Lung microvascular endothelial cell (primary cell): Measurements from ENCODE around the gene DDX10. TPM values are rescaled to one million over a fixed set of nuclear protein-coding genes. Genes with fewer than 3 reads are reported as not detected.

Source experiments
- DNase-seq, 2 donors: peaks; one replicate each; pipeline versions ENCODE4 v3.0.0 to v3.0.0-alpha.2; 2010; ENCODE audit warnings: low read depth in 2 of 2
- total RNA-seq: library from RNA; depleted of rRNA; stranded (reverse); fragments of >200 nt; gene quantifications from 2 replicates; pipeline ENCODE4 v1.2.1, GENCODE V29; 2014

DDX10 gene
- total RNA-seq, 1 donor from 2014 or later: 32.1 TPM

DNA sequence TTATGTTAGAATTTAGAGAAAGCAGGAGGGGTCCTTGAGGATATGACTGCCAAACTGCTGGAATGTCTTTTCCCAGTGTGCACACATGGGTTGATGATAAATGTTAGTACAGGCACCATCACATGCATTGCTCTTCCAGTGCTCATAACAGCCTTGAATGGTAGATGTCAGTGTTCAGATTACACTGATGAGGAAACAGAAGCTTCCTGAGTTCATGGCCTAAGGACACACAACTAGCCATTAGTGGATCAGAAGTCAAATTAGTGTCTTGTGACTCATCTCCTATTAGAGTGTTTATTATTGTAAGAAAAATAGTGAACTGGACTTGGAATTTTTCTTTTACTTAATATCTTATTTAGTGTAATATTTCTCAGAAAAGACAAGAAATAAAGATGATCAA is 241.5 kb downstream of the DDX10 start:
- DNase-seq: peak; percentile 95 to 98

DNA sequence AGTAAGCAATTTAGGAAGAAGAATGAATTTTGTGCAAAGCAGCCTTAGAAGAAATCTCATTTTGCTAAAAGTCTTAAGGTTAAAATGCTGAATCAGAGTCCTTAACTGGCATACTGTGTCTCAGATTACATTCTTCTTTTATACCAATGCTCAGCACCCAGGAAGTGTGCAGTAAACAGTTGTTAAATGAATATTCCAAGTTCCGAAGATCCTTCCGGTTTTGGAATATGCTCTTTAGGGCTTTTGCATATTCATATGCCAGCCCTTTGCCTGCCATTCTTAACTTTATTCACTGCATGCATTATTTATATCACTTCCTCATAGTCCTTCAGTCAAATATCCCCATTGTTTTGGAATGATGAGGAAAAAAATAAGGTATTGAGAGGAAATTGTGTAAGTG is 242.0 kb downstream of the DDX10 start:
- DNase-seq: peak; percentile 28 to 32

DNA sequence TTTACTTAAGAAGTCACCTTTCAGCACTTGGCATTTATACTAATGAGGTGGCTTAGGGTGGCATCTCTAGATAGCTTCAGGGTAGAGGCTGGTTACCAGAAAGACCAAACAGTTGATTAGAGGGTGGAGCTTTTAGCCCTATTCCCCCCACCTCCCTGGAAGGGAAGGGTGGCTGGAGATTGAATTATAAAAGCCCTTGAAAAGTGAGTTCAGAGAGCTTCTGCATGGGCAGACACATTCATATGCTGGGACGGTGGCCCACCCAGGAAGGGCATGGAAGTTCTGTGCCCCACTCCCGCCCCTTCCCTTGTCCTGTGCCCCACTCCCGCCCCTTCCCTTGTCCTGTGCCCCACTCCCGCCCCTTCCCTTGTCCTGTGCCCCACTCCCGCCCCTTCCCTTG is 244.2 kb downstream of the DDX10 start:
- DNase-seq: no peak

DNA sequence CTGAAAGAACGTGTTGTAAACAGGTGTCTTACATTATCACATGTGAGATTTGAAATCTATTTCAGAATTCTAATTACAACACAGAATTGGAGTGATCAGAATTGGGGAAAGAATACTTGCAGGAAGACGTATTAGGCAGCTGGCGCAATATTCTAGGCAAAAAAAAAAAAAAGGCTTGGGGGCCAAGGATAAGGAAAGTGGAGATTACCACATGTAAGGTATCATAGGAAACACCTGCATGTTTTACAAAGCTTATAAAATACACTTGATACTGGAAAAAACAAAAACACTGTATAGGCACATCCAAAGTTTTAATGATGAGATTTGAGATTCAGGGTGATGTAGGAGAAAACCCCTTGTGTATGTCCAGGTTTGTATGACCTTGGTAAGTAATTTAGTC is 245.1 kb downstream of the DDX10 start:
- no peak for DNase-seq

DNA sequence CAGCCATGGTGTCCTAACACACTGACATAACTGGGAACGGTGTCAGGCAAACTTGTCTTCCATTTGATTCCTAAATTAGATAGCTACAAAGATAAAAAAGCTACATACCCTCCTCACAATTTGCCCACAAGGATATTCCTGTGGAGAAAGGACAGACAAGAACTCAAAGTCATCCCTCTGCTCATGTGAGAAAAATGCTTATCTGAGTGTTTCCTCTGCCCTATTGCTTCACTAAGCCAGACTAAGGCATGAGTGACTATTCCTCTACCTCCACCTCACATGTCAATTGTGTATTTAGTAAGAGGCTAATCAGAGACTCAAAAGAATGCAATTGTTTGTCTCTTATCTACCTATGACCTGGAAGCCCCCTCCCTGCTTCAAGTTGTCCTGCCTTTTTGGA is 247.7 kb downstream of the DDX10 start:
- peak in 1 of 2 donors; percentile 17 for DNase-seq

DNA sequence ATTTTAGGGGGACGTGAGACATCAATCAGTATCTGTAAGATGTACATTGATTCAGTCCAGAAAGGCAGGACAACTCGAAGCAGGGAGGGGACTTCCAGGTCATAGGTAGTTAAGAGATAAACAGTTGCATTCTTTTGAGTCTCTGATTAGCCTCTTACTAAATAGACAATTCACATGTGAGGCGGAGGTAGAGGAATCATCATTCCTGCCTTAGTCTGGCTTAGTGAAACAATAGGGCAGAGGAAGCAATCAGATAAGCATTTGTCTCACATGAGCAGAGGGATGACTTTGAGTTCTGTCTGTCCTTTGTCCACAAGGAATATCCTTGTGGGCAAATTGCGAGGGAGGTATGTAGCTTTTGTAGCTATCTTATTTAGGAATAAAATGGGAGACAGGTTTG is 248.3 kb downstream of the DDX10 start:
- peak in 1 of 2 donors; percentile 46 for DNase-seq

DNA sequence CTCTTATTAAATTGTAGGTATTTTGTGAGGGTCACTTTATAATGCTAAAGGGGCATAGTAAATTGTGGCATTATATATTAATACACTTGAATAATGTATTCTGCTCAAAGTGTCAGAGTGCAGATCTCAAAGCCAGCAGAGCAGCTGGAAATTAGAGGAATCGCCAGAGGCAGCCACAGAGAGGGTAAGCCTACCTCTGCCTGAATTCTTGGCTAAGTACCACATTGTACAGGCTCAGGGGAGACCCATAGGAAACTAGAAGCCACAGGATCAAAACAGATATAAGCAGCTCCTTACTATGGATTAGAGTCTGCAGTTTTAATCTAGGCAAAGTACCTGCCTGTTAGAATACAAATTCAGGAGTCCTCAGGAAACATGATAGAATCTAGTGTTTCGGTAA is 249.3 kb downstream of the DDX10 start:
- DNase-seq: peak in 1 of 2 donors; percentile 20

DNA sequence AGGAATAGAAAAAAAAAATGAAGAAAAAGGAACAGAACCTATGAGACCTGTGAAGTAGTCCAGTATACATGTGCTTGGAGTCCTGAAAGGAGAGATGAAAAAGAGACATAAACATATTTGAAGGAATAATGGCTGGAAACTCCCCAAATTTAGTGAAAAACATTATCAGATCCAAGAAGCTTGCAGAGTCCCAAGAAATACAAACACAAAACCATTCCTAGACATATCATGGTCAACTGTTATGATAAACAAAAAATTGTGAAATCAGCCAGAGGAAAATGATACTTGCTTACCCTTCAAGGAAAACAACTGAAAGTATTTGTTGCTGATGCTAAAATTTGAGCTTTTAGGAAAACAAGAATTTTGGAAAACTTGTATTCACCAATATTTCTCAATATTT is 250.1 kb downstream of the DDX10 start:
- no peak for DNase-seq

DNA sequence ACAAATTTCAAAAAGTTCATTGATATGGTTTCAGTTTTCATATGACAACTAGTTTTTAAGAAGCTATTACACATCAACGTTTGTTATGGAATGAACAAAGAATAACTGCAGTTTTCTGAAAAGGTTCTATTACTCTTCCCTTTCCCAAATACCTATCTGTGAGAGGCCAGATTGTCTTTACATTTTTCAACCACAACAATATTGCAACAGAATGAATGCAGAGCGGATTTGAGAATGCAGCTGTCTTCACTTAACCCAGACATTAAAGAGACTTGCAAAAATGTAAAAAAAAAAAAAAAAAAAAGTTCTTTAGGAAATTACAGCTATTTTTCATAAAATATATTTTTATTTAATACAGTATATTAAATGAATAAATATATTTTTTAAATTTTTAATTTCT is 250.8 kb downstream of the DDX10 start:
- DNase-seq: no peak

DNA sequence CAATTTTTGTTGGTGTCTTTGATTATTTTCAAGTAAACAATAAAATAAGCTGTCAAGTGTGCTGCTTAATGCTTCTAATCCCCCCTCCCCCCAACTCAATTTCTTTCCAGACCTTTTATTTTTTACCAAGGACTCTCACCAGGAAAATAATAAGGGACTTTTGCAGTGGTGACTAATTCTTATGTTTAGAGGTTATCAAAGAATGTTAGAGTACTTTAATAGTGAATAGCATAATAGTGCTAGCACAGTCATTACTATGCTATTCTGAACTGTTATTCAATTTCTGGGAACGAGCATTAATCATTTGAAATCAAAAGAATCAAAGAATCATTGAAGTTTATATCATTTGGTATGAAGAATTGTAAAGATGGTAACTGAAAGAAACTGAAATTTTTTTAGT is 251.4 kb downstream of the DDX10 start:
- peak in 1 of 2 donors; percentile 29 for DNase-seq

DNA sequence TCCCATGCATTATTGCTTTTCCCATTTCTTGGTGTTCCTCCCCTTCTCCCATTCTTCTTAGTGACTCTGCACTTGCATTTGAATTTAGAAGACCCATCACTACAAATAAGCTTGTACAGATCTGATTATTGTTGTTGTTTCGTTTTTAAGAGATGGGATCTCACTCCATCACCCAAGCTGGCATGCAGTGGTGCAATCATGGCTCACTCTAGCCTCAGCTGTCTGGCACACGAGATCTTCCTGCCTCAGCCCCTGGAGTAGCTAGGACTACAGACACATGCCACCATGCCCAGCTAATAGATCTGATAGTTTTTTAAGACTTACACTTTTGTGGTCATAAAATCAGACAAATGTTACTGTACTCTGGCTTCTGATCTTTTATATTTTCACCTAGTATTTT is 252.1 kb downstream of the DDX10 start:
- no peak for DNase-seq

DNA sequence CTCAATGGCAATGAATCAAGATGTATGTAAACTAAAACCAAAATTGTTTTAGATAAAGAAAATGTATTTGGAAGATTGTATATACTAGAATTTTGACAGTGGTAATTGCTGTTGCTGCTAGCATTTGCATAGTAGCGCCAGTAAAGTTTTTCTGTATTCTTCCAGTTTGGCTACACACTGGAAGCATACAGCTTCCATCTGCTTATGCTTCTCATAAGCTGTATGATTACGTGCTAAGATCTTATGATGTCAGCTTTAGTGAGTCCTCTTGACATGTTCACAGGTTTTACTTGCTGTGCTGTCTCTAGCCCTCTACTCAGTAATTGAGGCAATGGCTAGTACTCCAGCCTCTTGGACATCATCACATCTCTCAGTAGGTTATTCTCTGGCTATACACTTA is 256.3 kb downstream of the DDX10 start:
- DNase-seq: no peak

DNA sequence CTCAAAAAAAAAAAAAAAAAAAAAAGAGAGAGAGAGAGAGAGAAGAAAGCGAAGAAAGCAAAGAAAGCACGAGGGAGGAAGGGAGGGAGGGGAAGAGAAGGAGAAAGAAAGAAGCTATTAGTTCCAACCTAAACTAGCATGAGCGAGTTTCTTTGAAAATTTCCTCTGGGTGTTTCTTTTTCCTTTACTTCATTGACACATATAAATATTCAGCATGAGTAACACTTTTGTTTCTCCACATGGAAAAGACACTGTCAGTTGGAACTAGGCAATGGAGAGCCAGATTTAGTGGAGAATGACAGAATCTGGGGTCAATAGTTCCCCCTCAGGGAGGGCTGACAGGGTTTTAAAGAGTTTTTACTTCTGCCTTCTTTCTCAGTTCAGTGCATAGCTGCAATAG is 257.4 kb downstream of the DDX10 start:
- DNase-seq: peak; percentile 30 to 33

DNA sequence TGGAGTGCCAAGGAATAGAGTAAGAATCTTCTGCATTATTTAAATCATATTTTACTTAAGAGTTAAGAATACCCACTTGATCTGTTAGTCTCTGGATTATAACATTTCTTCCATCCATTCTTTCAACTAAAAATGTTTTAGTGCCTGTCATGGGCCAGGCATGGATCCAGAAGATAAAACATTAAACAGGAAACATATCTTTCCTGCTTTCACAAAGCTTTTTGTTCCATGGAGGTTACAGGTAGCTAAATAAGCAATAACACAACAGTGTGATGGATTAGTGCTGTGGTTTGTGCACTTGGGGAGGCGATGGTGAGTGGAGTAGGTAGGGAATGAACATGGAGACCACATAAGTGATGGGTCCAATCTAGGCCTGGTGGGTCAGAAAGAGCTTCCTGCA is 258.5 kb downstream of the DDX10 start:
- DNase-seq: peak; percentile 73 to 94

DNA sequence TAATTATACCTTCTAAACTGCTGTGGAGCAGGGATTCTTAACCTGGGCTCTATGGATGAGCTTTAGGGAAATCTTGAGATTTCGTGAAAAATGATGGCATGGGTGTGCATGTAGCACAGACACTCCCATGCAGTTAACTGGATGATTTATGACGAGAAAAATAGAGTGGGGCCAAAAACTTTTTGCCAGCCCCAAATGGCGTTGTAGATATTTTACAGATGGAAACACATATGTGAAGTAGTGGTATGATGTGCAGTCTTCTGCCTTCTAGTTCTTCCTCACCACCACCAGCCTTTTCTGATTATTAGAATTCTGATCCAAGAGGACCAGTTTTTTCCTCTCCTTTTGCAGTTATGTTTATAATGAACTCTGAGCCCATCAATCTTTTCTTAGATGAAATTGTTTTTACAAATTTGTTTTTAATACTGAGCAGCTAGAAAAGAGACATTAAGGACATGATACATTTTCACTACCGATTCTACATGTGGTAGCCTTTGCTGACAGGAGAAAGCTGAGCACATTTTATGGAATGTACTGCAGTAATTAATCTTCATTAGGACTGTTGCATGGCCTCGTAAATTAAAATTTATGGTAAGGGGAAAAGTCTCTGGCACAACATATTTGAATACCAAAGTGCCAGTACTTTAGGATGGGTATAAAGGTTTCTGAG is 261.4 kb downstream of the DDX10 start:
- peak in 1 of 2 donors; percentile 23 for DNase-seq

DNA sequence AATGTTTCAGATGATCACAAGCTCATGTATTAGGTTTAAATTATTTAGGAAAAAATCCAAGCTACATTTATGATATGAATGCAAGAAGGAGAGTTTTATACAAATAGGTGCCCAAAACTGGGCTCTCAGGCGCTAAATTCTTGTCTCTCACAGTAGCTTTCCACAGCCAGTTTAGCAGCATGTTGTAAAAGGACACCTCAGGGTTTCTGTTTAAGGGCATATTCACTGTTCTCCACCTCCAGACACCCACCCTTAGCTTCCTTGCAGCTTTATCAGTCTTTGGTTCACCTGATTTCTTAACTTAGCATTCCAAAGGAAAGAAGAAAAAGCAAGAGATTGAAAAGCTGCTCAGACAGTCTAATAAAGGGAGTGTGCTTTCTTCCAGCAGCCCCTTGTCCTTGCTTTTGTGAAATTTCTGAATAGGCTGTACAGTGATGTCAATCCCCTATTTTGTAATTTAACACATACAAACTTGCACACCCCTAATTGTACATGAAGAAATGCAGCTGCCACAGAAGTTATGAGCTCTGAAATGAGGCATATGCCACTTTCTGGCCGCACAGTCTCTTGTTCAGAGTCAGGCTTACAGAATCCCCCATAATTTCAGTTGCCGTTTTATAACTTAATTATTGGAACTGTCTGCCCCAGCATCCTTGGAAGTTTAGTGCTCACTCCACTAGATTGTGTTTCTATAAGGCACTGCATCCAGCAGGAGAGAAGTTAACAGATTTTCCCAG is 262.1 kb downstream of the DDX10 start:
- peak in 1 of 2 donors; percentile 26 for DNase-seq

DNA sequence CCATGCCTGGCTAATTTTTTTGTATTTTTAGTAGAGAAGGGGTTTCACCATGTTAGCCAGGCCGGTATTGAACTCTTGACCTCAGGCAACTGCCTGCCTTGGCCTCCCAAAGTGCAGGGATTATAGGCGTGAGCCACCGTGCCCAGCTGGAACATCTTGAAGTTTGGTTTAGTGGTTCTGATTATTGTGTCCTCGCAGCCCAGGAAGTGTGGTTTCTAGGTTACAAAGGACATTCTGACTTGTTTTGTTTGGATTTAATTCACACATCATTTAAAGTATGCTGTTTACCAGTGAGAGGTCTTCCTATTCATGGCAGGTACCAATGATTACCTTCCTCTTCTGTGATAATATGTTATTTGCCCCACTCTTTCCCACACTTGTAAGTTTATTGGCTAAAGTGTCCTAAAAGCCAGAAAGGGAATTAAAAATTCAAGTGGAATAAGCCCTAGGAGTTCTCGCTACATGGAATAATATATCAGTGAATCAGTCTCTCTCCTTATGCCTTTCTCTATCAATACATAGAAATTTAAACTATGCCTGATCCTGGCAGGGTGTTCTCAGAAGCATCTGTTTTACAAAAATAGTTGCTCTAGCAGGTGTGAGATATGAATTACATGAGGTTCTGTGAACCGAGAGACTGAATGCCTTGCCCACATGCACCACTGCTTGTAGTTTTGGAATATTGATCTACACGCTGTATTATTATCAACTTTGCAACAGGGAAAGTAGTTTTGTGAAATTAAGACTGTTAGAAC is 263.1 kb downstream of the DDX10 start:
- peak; percentile 38 to 60 for DNase-seq

DNA sequence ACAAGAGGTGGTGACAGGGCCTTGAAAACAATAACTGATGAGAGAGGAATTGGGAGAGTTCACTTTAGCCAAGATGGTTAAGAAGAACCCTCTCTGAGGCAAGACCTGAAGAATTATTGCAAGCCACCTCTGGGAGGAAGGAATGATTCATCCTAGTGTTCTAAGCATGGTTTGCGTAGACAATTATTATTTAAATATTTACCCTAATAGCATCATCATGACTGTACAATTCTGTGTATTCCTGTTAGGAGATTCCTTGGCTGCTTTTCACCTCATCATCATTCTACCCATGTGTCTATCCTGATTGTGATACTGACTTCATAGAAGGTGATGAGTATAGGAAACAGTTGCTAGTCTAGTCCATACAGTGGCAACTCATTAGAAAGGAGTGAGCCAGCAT is 264.4 kb downstream of the DDX10 start:
- DNase-seq: peak; percentile 79 to 94

DNA sequence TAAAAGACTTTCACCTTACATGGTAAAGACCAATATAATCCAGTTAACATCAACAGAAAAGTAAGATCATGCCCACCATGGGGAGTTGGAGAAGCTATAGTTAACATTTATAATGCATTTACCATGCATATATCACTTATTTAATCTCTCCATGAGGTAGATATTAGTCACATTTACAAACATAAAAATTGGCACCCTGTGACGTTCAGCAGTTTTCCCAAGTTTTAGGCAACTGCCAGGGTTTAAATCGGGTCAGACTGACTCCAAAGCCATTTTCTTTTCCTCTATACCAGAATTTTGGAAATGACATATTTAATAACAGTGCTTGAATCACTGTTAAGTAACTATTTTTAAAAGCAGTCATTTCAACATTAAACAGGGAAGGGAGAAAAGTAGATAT is 266.3 kb downstream of the DDX10 start:
- peak in 1 of 2 donors; percentile 47 for DNase-seq

DNA sequence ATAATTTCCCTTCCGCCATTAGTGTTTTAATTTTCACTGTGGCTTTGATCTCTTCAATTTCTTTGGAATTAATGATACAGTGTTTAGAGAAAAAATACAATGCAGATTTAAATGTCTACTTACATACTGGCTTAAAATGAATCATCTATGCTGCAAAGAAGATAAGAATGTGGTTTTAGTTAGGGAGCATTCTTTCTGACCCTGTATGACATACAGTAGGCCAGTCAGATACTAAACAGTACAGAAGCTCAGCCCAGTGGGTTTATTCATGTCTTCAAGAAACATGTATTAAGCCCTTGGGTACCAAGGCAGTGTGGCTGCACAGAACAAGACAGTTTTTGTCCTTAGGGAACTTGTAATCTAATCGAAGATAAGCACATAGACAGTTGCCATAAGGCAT is 268.8 kb downstream of the DDX10 start:
- DNase-seq: no peak

DNA sequence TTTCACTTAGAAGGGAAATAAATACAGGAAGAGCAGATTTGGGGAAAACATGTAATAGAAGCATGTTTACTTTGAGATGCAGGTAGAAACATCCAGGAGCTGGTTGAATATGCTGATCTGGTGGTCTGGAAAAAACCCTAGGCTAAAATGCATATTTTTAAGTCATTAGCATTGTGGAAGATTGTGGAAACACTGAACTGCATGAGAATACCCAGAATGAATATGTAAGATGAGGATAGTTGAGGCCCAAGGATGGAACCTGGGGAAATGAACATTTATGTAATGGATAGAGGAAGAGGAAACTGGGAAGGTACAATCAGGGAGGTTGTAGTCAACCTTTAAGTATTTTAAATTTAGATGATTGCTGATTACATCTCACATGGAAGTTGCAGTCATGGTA is 269.4 kb downstream of the DDX10 start:
- DNase-seq: no peak

DNA sequence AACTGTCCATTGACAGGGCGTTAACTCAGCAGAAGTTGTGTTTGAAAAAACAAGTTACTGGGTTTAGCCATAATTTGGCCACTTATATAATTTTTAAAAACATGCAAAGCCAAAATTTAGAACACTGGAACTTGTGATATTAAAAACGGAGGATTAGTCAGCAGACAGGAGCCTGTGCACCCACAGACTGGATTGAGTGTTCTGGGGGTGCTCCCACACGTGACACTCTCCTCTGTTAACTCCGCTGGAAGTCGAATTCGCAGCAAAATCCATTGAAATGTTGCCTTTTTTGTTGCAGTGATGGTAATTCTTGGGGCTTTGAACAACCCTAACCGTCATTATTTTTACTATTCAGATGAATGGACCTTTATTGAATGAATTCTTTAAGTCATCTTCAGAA is 269.8 kb downstream of the DDX10 start:
- no peak for DNase-seq

DNA sequence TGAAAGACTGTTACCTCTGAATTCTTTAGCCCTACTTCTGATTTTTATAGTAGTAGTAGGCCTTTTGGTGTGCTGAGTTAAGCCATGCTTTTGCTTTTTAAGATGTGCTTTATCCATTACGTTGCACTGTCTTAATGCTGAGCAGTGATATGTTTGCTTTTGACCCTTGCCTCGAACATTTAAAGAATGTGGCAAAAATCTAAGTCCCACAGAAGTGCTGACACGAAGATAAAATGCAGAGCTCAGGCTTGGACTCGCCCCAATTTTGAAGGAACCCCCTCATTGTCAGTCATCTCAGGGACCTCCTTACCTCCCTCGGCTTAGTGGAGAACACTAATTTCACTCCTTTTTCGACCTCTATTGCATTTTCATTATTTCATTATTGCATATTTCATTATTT is 272.9 kb downstream of the DDX10 start:
- DNase-seq: no peak
